Measurements from ENCODE around the gene CD99L2. TPM values are rescaled to one million over a fixed set of nuclear protein-coding genes. Genes with fewer than 3 reads are reported as not detected.

Gene CD99L2
- total and polyA plus RNA-seq, 10 donors: 8.2 to 51.8 (median 31.8) TPM

DNA sequence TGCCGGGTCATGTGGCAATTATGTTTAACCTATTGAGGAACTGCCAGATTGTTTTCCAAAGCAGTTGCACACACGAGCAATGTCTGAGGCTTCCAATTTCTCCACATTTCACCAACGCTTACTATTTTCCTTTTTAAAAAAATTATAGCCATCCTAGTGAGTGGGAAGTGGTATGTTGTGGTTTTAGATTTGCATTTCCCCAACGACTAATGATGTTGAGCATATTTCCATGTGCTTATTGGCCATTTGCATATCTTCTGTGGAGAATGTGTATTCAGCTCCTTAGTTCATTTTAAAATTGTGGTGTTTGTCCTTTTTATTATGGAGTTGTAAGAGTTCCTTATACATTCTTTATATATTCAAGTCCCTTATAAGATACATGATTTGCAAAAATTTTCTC, 145.1 kb downstream of the CD99L2 start:
- Histone ChIP-seq H3K4me3 (no peak overlapping the region), H3K4me1 (no peaks in the 10 kb centered on the region), H3K36me3 (peaks cover 0 to 98% (median 25%) of the 10 kb centered on the region in 6 donors), H3K9me3 (no peaks in the 10 kb centered on the region), H3K27ac (no peak overlapping the region), H3K27me3 (replicated peaks in 1 of 7) (no peaks in the 10 kb centered on the region)
- TF ChIP-seq, protein P1, sequence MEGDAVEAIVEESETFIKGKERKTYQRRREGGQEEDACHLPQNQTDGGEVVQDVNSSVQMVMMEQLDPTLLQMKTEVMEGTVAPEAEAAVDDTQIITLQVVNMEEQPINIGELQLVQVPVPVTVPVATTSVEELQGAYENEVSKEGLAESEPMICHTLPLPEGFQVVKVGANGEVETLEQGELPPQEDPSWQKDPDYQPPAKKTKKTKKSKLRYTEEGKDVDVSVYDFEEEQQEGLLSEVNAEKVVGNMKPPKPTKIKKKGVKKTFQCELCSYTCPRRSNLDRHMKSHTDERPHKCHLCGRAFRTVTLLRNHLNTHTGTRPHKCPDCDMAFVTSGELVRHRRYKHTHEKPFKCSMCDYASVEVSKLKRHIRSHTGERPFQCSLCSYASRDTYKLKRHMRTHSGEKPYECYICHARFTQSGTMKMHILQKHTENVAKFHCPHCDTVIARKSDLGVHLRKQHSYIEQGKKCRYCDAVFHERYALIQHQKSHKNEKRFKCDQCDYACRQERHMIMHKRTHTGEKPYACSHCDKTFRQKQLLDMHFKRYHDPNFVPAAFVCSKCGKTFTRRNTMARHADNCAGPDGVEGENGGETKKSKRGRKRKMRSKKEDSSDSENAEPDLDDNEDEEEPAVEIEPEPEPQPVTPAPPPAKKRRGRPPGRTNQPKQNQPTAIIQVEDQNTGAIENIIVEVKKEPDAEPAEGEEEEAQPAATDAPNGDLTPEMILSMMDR (IDR thresholded peaks at IDR 0.05 in 8 of 11, conservative IDR thresholded peaks at IDR 0.05 in 3 of 11): no peak
- no peak for TF ChIP-seq POLR2AphosphoS5 (IDR thresholded peaks at IDR 0.05)
- TF ChIP-seq POLR2A (IDR thresholded peaks at IDR 0.05): no peak
- intact Hi-C loops (cut with DNase I; ENCODE audit: low total_unique reads): no loop called here
- WGBS, 5 donors: 49 to 64% (median 62%) methylated on average over 4 of the region's 4 CpGs
- no peak for DNase-seq

DNA sequence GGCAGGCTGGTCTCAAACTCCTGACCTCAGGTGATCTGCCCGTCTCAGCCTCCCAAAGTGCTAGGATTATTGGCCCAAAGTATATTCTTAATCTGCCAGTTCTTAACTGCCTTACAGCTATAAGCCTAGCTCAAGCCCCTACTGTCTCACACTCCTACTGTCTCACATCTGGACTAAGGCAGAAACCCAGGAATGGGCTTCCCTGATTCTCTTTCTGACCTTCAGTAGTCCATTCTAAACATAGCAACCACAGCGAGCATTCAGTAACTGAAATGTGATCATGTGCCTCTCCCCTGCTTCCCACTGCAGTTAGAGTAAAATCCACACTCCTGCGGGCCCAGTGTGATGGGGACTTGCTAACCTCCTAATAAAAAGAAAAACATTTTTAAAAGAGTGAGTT, 146.3 kb downstream of the CD99L2 start:
- DNase-seq: no peak
- no peaks in the 10 kb centered on the region for H3K9me3 ChIP-seq
- intact Hi-C loops (cut with DNase I; ENCODE audit: low total_unique reads): no loop called here
- no peak for TF ChIP-seq POLR2A (IDR thresholded peaks at IDR 0.05)
- TF ChIP-seq, protein P1 (IDR thresholded peaks at IDR 0.05 in 8 of 11, conservative IDR thresholded peaks at IDR 0.05 in 3 of 11): no peak
- TF ChIP-seq POLR2AphosphoS5 (IDR thresholded peaks at IDR 0.05): no peak
- H3K27ac ChIP-seq: no peak overlapping the region
- H3K27me3 ChIP-seq (replicated peaks in 1 of 7): no peaks in the 10 kb centered on the region
- no peaks in the 10 kb centered on the region for H3K4me1 ChIP-seq
- WGBS, 5 donors: 81 to 98% (median 94%) methylated on average over 3 of the region's 3 CpGs
- peaks cover 0 to 98% (median 22%) of the 10 kb centered on the region in 6 donors for H3K36me3 ChIP-seq
- H3K4me3 ChIP-seq: no peak overlapping the region

- peaks cover 0 to 92% (median 29%) of the 10 kb centered on the region in 6 donors for H3K36me3 ChIP-seq
- 38 to 65% (median 51%) methylated on average over 9 of the region's 9 CpGs for WGBS, 5 donors
Observed at GRCh38 chrX:150736475-150736874, 162.0 kb downstream of the CD99L2 start.

GRCh38 chrX:150731795-150732194, 166.7 kb downstream of the CD99L2 start:
- intact Hi-C loops (cut with DNase I; ENCODE audit: low total_unique reads): no loop called here
- no peak for TF ChIP-seq POLR2AphosphoS5 (IDR thresholded peaks at IDR 0.05)
- TF ChIP-seq POLR2A (IDR thresholded peaks at IDR 0.05): no peak
- TF ChIP-seq, protein P1 (IDR thresholded peaks at IDR 0.05 in 8 of 11, conservative IDR thresholded peaks at IDR 0.05 in 3 of 11): no peak
- no peak for DNase-seq
- H3K4me1 ChIP-seq: peaks cover 0 to 13% (median 0%) of the 10 kb centered on the region in 6 donors
- H3K27me3 ChIP-seq (replicated peaks in 1 of 7): no peaks in the 10 kb centered on the region
- WGBS, 5 donors: 73 to 95% (median 89%) methylated on average over 3 of the region's 3 CpGs
- H3K36me3 ChIP-seq: peaks cover 0 to 90% (median 32%) of the 10 kb centered on the region in 6 donors
- no peak overlapping the region for H3K27ac ChIP-seq
- H3K4me3 ChIP-seq: no peak overlapping the region
- H3K9me3 ChIP-seq: no peaks in the 10 kb centered on the region

More at GRCh38 chrX:150736475-150736874, 162.0 kb downstream of the CD99L2 start:
- H3K4me1 ChIP-seq: peaks cover 0 to 17% (median 0%) of the 10 kb centered on the region in 6 donors
- TF ChIP-seq POLR2AphosphoS5 (IDR thresholded peaks at IDR 0.05) (no peak), POLR2A (IDR thresholded peaks at IDR 0.05) (peak in 1 of 3 donors; percentile 0)
- no peak for DNase-seq
- H3K27ac ChIP-seq: peak overlapping the region in 7 of 8 donors; percentile 29 to 74 (median 67)
- intact Hi-C loops (cut with DNase I; ENCODE audit: low total_unique reads): no loop called here
- peak overlapping the region in 2 of 8 donors; percentile 14 to 41 for H3K4me3 ChIP-seq
- H3K9me3 ChIP-seq: no peaks in the 10 kb centered on the region
- H3K27me3 ChIP-seq (replicated peaks in 1 of 7): no peaks in the 10 kb centered on the region

Measured in spleen (tissue), 11 donors.